Kidney epithelial cell (primary cell): ENCODE measurements around the gene ANGPTL3. TPM values are rescaled to one million over a fixed set of nuclear protein-coding genes. Genes with fewer than 3 reads are reported as not detected.

Experiments used
- DNase-seq: peaks from one replicate; pipeline ENCODE4 v3.0.0-alpha.2; 2010; ENCODE audit warnings: low read depth
- H3K27me3 ChIP-seq: 2 replicates; pipeline ENCODE4 v1.6.0; 2011; ENCODE audit warnings: low read length; ENCODE audit not compliant: control insufficient read depth, insufficient read depth
- H3K36me3 ChIP-seq: 2 replicates; pipeline ENCODE4 v1.5.1; 2011; ENCODE audit warnings: low read length; ENCODE audit not compliant: control insufficient read depth, insufficient read depth
- H3K4me3 ChIP-seq: 2 replicates; pipeline ENCODE4 v1.5.1; 2011; ENCODE audit warnings: low read depth, mild to moderate bottlenecking, control low read depth, low read length
- total RNA-seq: library from RNA; depleted of rRNA; stranded (reverse); fragments of >200 nt; gene quantifications from 2 replicates; pipeline ENCODE4 v1.2.3, GENCODE V29; 2015
- TF ChIP-seq, protein P1 (sequence below): IDR thresholded peaks from 2 replicates; pipeline ENCODE4 v1.5.1; 2011; ENCODE audit warnings: mild to moderate bottlenecking, moderate library complexity, low read length, control low read depth, inconsistent platforms; ENCODE audit not compliant: insufficient read depth, poor library complexity, severe bottlenecking

The ANGPTL3 gene
- total RNA-seq, 1 donor from 2014 or later, result not detected

DNA sequence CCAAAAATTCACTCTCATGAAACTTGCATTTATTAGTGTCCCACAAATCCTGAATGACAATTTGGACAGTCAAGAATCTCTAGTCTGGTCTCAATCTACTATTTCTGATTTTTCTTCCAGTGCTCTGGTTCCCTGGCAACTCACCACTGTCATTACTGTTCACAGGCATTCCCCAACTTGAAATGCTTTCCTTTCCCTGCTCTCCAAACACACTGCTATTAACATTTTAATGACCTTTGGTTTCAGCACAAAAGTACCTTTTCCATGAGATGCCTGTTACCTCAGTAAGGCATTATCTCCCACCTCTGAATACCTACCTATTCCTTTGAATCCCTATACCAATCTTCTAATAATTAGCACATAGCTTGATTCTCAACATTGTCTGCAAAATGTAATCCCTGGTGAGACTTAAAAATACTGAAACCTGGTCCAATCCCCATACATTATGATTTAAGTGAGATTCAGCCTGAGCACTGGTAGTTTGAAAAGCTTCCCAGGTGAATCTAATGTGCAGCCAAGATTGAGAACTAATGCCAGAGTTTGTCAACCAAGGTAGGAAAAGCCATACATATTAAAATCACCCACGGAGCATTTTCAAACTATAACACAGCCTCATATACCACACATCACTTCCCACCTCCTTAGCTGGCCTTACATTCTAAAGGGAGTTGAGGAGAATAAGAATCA lies 11.7 kb upstream of the ANGPTL3 start:
- Histone ChIP-seq H3K27me3 (no peaks in the 10 kb centered on the region), H3K36me3 (no peaks in the 10 kb centered on the region), H3K4me3 (no peak overlapping the region)
- TF ChIP-seq, protein P1, sequence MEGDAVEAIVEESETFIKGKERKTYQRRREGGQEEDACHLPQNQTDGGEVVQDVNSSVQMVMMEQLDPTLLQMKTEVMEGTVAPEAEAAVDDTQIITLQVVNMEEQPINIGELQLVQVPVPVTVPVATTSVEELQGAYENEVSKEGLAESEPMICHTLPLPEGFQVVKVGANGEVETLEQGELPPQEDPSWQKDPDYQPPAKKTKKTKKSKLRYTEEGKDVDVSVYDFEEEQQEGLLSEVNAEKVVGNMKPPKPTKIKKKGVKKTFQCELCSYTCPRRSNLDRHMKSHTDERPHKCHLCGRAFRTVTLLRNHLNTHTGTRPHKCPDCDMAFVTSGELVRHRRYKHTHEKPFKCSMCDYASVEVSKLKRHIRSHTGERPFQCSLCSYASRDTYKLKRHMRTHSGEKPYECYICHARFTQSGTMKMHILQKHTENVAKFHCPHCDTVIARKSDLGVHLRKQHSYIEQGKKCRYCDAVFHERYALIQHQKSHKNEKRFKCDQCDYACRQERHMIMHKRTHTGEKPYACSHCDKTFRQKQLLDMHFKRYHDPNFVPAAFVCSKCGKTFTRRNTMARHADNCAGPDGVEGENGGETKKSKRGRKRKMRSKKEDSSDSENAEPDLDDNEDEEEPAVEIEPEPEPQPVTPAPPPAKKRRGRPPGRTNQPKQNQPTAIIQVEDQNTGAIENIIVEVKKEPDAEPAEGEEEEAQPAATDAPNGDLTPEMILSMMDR, result no peak
- no peak for DNase-seq

DNA sequence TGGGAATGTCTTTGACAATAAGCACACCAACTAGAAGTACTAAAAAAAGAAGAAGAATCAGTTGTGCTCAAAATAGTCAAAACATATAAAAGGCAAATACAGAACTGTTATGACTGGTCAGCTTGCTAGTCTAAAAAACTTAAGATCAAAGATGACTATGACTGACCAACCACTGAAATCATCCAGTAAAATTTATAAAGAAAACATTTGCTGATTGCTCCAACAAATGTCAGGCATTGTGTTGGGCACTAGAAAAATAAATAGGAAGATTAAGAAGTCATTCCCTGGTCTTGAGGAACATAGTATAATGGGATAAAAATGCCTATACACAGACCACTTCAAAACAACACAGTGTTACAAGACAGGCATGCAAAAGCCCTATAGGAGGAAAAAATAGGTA lies 9.3 kb upstream of the ANGPTL3 start:
- TF ChIP-seq, protein P1, result no peak
- no peak overlapping the region for H3K4me3 ChIP-seq
- DNase-seq, result no peak
- H3K27me3 ChIP-seq, result no peaks in the 10 kb centered on the region
- H3K36me3 ChIP-seq, result no peaks in the 10 kb centered on the region

DNA sequence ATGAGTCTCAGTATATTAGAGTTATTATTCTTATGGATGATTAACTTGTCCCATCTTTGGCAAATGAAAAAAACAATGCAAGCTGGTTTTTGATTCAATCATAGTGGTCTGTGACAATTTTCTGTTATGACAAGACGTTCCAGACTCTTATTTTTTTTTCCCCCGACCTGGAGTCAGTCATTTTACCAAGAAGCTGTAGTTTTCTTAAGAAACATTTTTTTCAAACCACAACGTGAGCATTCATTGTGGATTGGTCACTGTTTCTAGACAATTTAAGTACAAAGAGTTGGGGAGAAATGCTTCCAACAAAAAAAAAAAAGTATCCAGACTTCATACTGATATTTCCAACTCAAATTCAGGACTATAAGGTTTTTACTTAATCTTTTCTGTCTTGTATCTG lies 8.0 kb upstream of the ANGPTL3 start:
- Histone ChIP-seq H3K36me3 (no peaks in the 10 kb centered on the region), H3K4me3 (no peak overlapping the region), H3K27me3 (no peaks in the 10 kb centered on the region)
- DNase-seq, result no peak
- TF ChIP-seq, protein P1, result no peak

DNA sequence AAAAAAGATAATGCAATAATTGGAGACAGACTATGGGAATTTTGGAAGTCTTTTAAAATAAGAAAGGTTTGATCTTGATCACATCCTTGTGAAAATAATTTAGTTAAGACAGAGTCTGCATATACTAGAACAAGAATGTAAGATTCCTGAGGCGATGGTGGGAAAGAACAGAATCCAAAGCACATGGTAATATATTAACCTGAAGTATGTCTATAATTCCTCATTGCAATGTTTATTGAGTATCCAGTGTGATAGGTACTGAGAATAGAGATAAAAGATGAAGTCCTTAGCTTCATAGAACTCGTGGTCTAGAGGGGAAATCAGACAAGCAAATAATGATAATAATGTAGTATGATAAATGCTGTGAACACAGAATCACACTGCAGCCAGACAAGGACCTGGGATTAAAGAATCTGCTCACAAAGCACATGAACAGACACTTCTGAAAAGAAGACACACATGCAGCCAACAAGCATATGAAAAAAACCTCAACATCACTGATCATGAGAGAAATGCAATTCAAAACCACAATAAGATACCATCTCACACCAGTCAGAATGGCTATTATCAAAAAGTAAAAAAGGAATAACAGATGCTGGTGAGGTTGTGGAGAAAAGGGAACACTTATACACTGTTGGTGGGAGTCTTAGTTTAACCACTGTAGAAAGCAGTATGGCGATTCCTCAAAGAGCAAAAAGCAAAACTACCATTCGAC lies 6.9 kb upstream of the ANGPTL3 start:
- DNase-seq, result no peak
- H3K27me3 ChIP-seq, result no peaks in the 10 kb centered on the region
- TF ChIP-seq, protein P1, result no peak

DNA sequence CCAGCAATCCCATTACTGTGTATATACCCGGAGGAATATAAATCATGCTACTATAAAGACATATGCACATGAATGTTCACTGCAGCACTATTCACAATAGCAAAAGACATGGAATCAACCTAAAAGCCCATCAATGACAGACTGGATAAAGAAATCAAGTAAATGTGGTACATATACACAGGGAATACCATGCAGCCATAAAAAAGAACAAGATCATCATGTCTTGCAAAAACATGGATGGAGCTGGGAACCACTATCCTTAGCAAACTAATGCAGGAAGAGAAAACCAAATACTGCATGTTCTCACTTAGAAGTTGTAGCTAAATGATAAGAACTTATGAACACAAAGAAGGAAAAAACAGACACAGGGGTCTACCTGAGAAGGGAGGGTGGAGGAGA lies 6.4 kb upstream of the ANGPTL3 start:
- Histone ChIP-seq H3K36me3 (no peaks in the 10 kb centered on the region), H3K27me3 (no peaks in the 10 kb centered on the region), H3K4me3 (no peak overlapping the region)
- no peak for DNase-seq
- TF ChIP-seq, protein P1, result no peak

More for the DNA sequence above, 6.9 kb upstream of the ANGPTL3 start:
- Histone ChIP-seq H3K36me3 (no peaks in the 10 kb centered on the region), H3K4me3 (no peak overlapping the region)

DNA sequence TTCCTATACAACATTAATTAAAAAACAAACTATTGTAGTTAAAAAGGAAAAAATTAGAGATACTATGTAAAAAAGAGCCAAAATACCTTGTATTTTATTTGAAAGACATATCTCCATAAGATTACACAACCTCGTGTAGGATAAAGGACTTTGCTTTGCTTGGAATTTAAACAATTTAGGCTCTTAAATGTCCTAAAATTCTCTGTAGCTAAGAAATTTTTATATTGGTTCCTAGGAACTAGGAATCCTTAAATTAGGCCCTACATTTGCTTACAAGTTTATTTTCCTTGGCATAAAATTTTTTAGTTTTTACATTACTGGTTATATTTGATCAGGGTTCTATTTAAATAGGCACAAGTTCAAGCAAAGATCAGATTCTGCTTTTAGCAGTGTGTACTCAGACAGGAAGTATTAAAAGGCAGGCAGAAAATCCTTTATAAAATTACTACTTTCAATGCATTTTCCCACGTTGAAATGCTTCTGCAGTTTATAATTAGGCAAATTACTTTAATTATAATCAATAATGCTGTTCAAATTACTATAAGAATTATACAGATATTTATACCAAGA lies 3.4 kb upstream of the ANGPTL3 start:
- no peak overlapping the region for H3K4me3 ChIP-seq
- no peaks in the 10 kb centered on the region for H3K27me3 ChIP-seq
- DNase-seq, result no peak
- TF ChIP-seq, protein P1, result no peak
- H3K36me3 ChIP-seq, result no peaks in the 10 kb centered on the region
